B cell (primary cell): ENCODE measurements around the gene KLHL30.

Source experiments
- EZH2 ChIP-seq: IDR thresholded peaks from 2 replicates; pipeline ENCODE4 v1.6.1; 2012; ENCODE audit warnings: borderline replicate concordance, low read depth, mild to moderate bottlenecking, moderate library complexity, low read length; ENCODE audit not compliant: insufficient read depth, poor library complexity, severe bottlenecking
- TF ChIP-seq, protein P1 (sequence below): fragments of 200-600 bp; IDR thresholded peaks from one replicate; pipeline ENCODE4 v1.8.0; 2022; ENCODE audit warnings: antibody characterized with exemption, mild to moderate bottlenecking

DNA sequence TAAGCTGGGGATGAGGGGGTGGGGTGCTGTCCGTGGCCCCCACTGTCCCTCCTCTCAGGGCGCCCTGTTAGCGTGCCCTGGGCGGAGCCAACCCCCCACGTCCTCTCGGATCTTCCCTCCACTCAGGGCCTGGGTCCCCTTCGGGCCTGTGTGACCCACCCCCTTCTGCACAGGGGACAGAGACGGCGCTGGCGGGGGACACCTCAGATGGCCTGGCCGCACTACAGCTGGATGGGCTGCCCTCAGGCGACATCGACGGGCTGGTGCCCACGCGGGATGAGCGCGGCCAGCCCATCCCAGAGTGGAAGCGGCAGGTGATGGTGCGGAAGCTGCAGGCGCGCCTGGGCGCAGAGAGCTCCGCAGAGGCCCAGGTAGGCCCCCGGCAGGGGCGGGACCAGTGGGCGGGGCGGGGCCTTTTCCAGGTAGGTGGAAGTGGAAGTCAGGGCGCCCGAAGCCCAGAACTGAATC, 9.9 kb upstream of the KLHL30 start:
- TF ChIP-seq, protein P1, sequence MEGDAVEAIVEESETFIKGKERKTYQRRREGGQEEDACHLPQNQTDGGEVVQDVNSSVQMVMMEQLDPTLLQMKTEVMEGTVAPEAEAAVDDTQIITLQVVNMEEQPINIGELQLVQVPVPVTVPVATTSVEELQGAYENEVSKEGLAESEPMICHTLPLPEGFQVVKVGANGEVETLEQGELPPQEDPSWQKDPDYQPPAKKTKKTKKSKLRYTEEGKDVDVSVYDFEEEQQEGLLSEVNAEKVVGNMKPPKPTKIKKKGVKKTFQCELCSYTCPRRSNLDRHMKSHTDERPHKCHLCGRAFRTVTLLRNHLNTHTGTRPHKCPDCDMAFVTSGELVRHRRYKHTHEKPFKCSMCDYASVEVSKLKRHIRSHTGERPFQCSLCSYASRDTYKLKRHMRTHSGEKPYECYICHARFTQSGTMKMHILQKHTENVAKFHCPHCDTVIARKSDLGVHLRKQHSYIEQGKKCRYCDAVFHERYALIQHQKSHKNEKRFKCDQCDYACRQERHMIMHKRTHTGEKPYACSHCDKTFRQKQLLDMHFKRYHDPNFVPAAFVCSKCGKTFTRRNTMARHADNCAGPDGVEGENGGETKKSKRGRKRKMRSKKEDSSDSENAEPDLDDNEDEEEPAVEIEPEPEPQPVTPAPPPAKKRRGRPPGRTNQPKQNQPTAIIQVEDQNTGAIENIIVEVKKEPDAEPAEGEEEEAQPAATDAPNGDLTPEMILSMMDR, result no peak
- TF ChIP-seq EZH2, result no peak
